Testis (tissue), 3 donors: ENCODE results near the gene OPA3. TPM values are rescaled to one million over a fixed set of nuclear protein-coding genes. Genes with fewer than 3 reads are reported as not detected.

Experiments
- DNase-seq: peaks from one replicate; pipeline ENCODE4 v3.0.0-alpha.2; 2019
- H3K27ac ChIP-seq, 2 donors: fragments of 200-600 bp; sonication (generic); one replicate each; pipeline ENCODE4 v1.5.1; 2019
- H3K27me3 ChIP-seq: fragments of 200-600 bp; sonication (generic); one replicate; pipeline ENCODE4 v1.5.1; 2019
- H3K36me3 ChIP-seq: fragments of 200-600 bp; sonication (generic); one replicate; pipeline ENCODE4 v1.5.1; 2017; ENCODE audit warnings: low read depth; ENCODE audit errors: missing control alignments
- H3K4me1 ChIP-seq: fragments of 200-600 bp; sonication (generic); one replicate; pipeline ENCODE4 v1.5.1; 2019
- H3K4me3 ChIP-seq, 2 donors: fragments of 200-600 bp; sonication (generic); one replicate each; pipeline ENCODE4 v1.5.1; 2017 to 2019
- H3K9me3 ChIP-seq: fragments of 200-600 bp; sonication (generic); one replicate; pipeline ENCODE4 v1.5.1; 2017
- CTCF ChIP-seq, 3 experiments: fragments of 450-650 bp in 2 of 3; fragments of 200-600 bp in 1 of 3; sonication (generic) in 1 of 3; IDR thresholded peaks; one replicate each; pipeline ENCODE4 v1.5.1; 2016 to 2019; ENCODE audit warnings: antibody characterized with exemption in 3 of 3, mild to moderate bottlenecking in 2 of 3, moderate library complexity in 1 of 3
- POLR2A ChIP-seq: fragments of 450-650 bp; IDR thresholded peaks from one replicate; pipeline ENCODE4 v1.6.1; 2017; ENCODE audit warnings: antibody characterized with exemption, mild to moderate bottlenecking, moderate library complexity
- WGBS, 2 donors: methylation state at CpG; one replicate each; pipeline ENCODE4 v1.1.5; 2018; 5-methylcytosine and 5-hydroxymethylcytosine counted together
- intact Hi-C: fragments of 100-400 bp; cut with DNase I; formaldehyde crosslinking; loops from one replicate; pipeline ENCODE4 v1.15.1; 2023; ENCODE audit warnings: low total_unique reads
- polyA plus RNA-seq: library from polyadenylated mRNA; stranded (reverse); fragments of 350-450 nt; fragmentation: Illumina TruSeq; extraction: RNeasy Lipid Tissue Mini Kit (QIAGEN cat#74804); gene quantifications from one replicate; pipeline ENCODE4 v1.2.3, GENCODE V29; 2014; ENCODE audit warnings: low read depth, low replicate concordance; ENCODE audit not compliant: insufficient read depth
- total RNA-seq, 2 donors: library from RNA; depleted of rRNA; stranded (reverse); fragments of >200 nt; gene quantifications; one replicate each; pipeline ENCODE4 v1.2.3, GENCODE V29; 2016

The OPA3 gene
- total and polyA plus RNA-seq, 3 donors from 2014 or later: 18.3 to 20.9 (median 19.3) TPM

- no peaks in the 10 kb centered on the region for H3K36me3 ChIP-seq
- no peak overlapping the region for H3K27ac ChIP-seq
- DNase-seq: no peak
- 85 to 89% methylated on average over 8 of the region's 8 CpGs for WGBS, 2 donors
- peaks cover under 1% of the 10 kb centered on the region for H3K4me1 ChIP-seq
- H3K27me3 ChIP-seq: no peaks in the 10 kb centered on the region
- H3K9me3 ChIP-seq: no peaks in the 10 kb centered on the region
- no peak overlapping the region for H3K4me3 ChIP-seq
- TF ChIP-seq CTCF (IDR thresholded peaks at IDR 0.05) (no peak), POLR2A (no peak)
- intact Hi-C loops: no loop called here
These were observed 13.0 kb downstream of the OPA3 start for GRCh38 chr19:45571457-45572220.

- DNase-seq: peak; percentile 65
- no peak for TF ChIP-seq POLR2A
- TF ChIP-seq CTCF (IDR thresholded peaks at IDR 0.05): peak; percentile 35 to 55 (median 54)
- H3K9me3 ChIP-seq: no peaks in the 10 kb centered on the region
- H3K36me3 ChIP-seq: no peaks in the 10 kb centered on the region
- H3K27ac ChIP-seq: no peak overlapping the region
- no peak overlapping the region for H3K4me3 ChIP-seq
- no peaks in the 10 kb centered on the region for H3K4me1 ChIP-seq
- intact Hi-C loops: no loop called here
- H3K27me3 ChIP-seq: no peaks in the 10 kb centered on the region
- 62 to 86% methylated on average over 11 to 15 of the region's 15 CpGs for WGBS, 2 donors
These were observed 14.8 kb downstream of the OPA3 start for GRCh38 chr19:45569619-45570421.

- H3K36me3 ChIP-seq: no peaks in the 10 kb centered on the region
- TF ChIP-seq POLR2A: no peak
- TF ChIP-seq CTCF (IDR thresholded peaks at IDR 0.05): no peak
- WGBS, 2 donors: 100% methylated on average over 2 to 3 of the region's 3 CpGs
- no peak for DNase-seq
- no peak overlapping the region for H3K27ac ChIP-seq
- no peak overlapping the region for H3K4me3 ChIP-seq
- no peaks in the 10 kb centered on the region for H3K9me3 ChIP-seq
- no peaks in the 10 kb centered on the region for H3K4me1 ChIP-seq
- intact Hi-C loops: no loop called here
- H3K27me3 ChIP-seq: no peaks in the 10 kb centered on the region
These were observed 15.9 kb downstream of the OPA3 start for GRCh38 chr19:45568732-45569131.

GRCh38 chr19:45567609-45568008, 17.0 kb downstream of the OPA3 start:
- Histone ChIP-seq H3K36me3 (no peaks in the 10 kb centered on the region), H3K4me3 (no peak overlapping the region), H3K9me3 (no peaks in the 10 kb centered on the region), H3K4me1 (peaks cover 4% of the 10 kb centered on the region), H3K27ac (no peak overlapping the region), H3K27me3 (no peaks in the 10 kb centered on the region)
- 89 to 91% methylated on average over 2 of the region's 2 CpGs for WGBS, 2 donors
- intact Hi-C loops: no loop called here
- DNase-seq: no peak
- TF ChIP-seq CTCF (IDR thresholded peaks at IDR 0.05) (no peak), POLR2A (no peak)
